MM.1S (cell line): Measurements from ENCODE around the gene THRA.

ENCODE experiments used
- DNase-seq: peaks from one replicate; pipeline ENCODE4 v3.0.0-alpha.2; 2015
- H2AFZ ChIP-seq: fragments of 300-600 bp; sonication (generic); 2 replicates; pipeline ENCODE4 v1.6.0; 2016; ENCODE audit warnings: antibody characterized with exemption, low read length
- H3F3A ChIP-seq: fragments of 300-600 bp; sonication (generic); 2 replicates; pipeline ENCODE4 v1.6.1; 2016; ENCODE audit warnings: mild to moderate bottlenecking, antibody characterized with exemption, low read length, moderate library complexity, mixed read lengths; ENCODE audit not compliant: insufficient read depth
- H3K27ac ChIP-seq: fragments of 300-600 bp; sonication (generic); 2 replicates; pipeline ENCODE4 v1.5.1; 2016; ENCODE audit warnings: mild to moderate bottlenecking, low read length
- H3K27me3 ChIP-seq: fragments of 300-600 bp; sonication (generic); replicated peaks from 2 replicates; pipeline ENCODE4 v1.6.0; 2016; ENCODE audit warnings: low read length; ENCODE audit not compliant: insufficient read depth
- H3K36me3 ChIP-seq: fragments of 300-600 bp; sonication (generic); replicated peaks from 2 replicates; pipeline ENCODE4 v1.6.1; 2016; ENCODE audit warnings: mild to moderate bottlenecking, low read length, mixed read lengths; ENCODE audit not compliant: insufficient read depth
- H3K4me1 ChIP-seq: fragments of 300-600 bp; sonication (generic); 2 replicates; pipeline ENCODE4 v1.6.1; 2016; ENCODE audit warnings: low read length, mixed read lengths
- H3K4me2 ChIP-seq: fragments of 300-600 bp; sonication (generic); 2 replicates; pipeline ENCODE4 v1.6.0; 2016; ENCODE audit warnings: low read depth, low read length
- H3K4me3 ChIP-seq: fragments of 300-600 bp; sonication (generic); 2 replicates; pipeline ENCODE4 v1.5.1; 2016; ENCODE audit warnings: low read length, mixed read lengths
- H3K79me2 ChIP-seq: fragments of 300-600 bp; sonication (generic); 2 replicates; pipeline ENCODE4 v1.6.1; 2016; ENCODE audit warnings: mixed run types, low read length, mixed read lengths
- H3K9ac ChIP-seq: fragments of 300-600 bp; sonication (generic); 2 replicates; pipeline ENCODE4 v1.6.1; 2016; ENCODE audit warnings: low read length, mixed read lengths
- H3K9me2 ChIP-seq: fragments of 300-600 bp; sonication (generic); replicated peaks from 2 replicates; pipeline ENCODE4 v1.6.1; 2016; ENCODE audit warnings: mild to moderate bottlenecking, low read length, mixed read lengths; ENCODE audit not compliant: insufficient read depth
- H3K9me3 ChIP-seq: fragments of 300-600 bp; sonication (generic); replicated peaks from 2 replicates; pipeline ENCODE4 v1.6.1; 2016; ENCODE audit warnings: mild to moderate bottlenecking, low read length, mixed read lengths; ENCODE audit not compliant: insufficient read depth
- H4K20me1 ChIP-seq: fragments of 300-600 bp; sonication (generic); 2 replicates; pipeline ENCODE4 v1.6.1; 2016; ENCODE audit warnings: mild to moderate bottlenecking, low read length, moderate library complexity, mixed read lengths; ENCODE audit not compliant: insufficient read depth
- EZH2 ChIP-seq: fragments of 300-600 bp; sonication (generic); optimal IDR thresholded peaks from 2 replicates; pipeline ENCODE3; 2017; ENCODE audit warnings: low read depth, mild to moderate bottlenecking, antibody characterized with exemption, low read length, mixed read lengths
- EZH2phosphoT487 ChIP-seq: fragments of 300-600 bp; sonication (generic); IDR thresholded peaks from 2 replicates; pipeline ENCODE4 v1.6.1; 2018; ENCODE audit warnings: antibody characterized with exemption, low read length
- TF ChIP-seq, protein P1 (sequence below): fragments of 300-600 bp; sonication (generic); IDR thresholded peaks from 2 replicates; pipeline ENCODE4 v1.5.1; 2016; ENCODE audit warnings: antibody characterized with exemption, low read length, mixed read lengths

THRA gene

DNA sequence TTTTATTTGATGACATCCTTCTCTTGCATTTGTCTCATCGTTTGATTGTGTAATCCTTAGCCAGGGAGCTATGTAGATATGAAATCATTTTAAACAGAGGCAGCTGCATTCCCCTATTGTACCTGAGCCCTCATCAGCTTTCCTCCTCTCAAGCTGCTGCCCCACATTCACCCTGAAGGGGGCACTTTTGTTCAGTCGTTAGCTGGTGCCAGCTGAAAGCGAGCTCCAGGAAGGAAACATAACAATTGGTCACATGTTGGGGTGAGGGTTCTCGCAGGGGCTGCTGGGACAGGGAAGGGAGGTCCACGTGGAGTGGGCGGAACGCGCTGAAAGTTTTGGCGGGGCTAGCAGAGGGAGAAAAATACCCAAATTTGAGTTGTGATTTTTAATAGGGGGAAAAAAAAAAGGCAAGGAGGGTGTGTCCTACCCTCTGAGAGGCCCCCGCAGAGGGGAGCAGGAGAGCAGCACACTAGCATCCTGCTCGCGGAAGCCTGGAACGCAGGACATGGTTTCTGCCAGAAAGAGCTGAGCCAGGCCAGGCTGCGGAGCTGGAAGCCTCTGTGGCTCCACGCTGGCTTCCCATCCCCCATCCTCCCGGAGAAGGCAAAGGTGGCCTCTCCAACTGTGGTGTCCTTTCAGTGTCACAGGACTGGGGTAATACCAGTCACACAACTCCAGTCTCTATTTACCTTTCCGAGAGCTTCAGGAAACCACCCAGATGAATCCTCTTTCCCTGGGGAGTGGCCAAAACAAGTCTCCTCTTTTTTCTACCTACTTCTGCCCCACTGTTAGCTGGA is 50.5 kb downstream of the THRA start:
- H3K4me3 ChIP-seq, result peak overlapping the region; percentile 53
- no peaks in the 10 kb centered on the region for H3K9me3 ChIP-seq
- H3K4me1 ChIP-seq, result peaks cover 31% of the 10 kb centered on the region
- H4K20me1 ChIP-seq, result no peaks in the 10 kb centered on the region
- H3K27ac ChIP-seq, result peak overlapping the region; percentile 25; the same call in 1 of the 2 replicates
- peak overlapping the region; percentile 69 for H2AFZ ChIP-seq
- H3K79me2 ChIP-seq, result no peaks in the 10 kb centered on the region
- H3K27me3 ChIP-seq, result no peaks in the 10 kb centered on the region
- H3K9me2 ChIP-seq, result no peaks in the 10 kb centered on the region
- no peaks in the 10 kb centered on the region for H3K36me3 ChIP-seq
- DNase-seq, result peak; percentile 96
- H3F3A ChIP-seq, result peaks cover 2% of the 10 kb centered on the region; the same call in 1 of the 2 replicates
- TF ChIP-seq EZH2phosphoT487, result no peak
- TF ChIP-seq EZH2, result no peak
- TF ChIP-seq, protein P1, sequence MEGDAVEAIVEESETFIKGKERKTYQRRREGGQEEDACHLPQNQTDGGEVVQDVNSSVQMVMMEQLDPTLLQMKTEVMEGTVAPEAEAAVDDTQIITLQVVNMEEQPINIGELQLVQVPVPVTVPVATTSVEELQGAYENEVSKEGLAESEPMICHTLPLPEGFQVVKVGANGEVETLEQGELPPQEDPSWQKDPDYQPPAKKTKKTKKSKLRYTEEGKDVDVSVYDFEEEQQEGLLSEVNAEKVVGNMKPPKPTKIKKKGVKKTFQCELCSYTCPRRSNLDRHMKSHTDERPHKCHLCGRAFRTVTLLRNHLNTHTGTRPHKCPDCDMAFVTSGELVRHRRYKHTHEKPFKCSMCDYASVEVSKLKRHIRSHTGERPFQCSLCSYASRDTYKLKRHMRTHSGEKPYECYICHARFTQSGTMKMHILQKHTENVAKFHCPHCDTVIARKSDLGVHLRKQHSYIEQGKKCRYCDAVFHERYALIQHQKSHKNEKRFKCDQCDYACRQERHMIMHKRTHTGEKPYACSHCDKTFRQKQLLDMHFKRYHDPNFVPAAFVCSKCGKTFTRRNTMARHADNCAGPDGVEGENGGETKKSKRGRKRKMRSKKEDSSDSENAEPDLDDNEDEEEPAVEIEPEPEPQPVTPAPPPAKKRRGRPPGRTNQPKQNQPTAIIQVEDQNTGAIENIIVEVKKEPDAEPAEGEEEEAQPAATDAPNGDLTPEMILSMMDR, result peak; percentile 91
- peak overlapping the region; percentile 63 for H3K9ac ChIP-seq
- peak overlapping the region; percentile 76 for H3K4me2 ChIP-seq

DNA sequence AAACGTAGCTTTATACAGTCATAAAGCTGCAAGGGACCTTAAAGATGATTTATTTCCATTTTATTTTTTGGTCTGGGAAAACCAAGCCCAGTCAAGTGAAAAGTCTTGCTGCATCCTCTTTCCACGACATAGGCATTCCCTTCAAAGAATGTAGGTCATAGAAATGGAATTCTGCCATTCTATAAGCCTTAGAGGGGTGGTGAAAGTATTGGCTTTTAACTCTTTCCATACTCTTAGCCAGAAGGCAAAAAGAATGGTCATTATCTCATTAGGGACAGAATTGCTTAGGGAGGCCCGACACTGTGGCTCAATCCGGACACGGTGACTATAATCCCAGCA is 51.1 kb downstream of the THRA start:
- no peaks in the 10 kb centered on the region for H3K36me3 ChIP-seq
- H3K4me2 ChIP-seq, result peak overlapping the region; percentile 76
- H3F3A ChIP-seq, result peaks cover 2% of the 10 kb centered on the region; the same call in 1 of the 2 replicates
- no peaks in the 10 kb centered on the region for H3K9me3 ChIP-seq
- TF ChIP-seq, protein P1, result no peak
- TF ChIP-seq EZH2, result no peak
- no peak for TF ChIP-seq EZH2phosphoT487
- H3K4me3 ChIP-seq, result peak overlapping the region; percentile 53; the same call in 1 of the 2 replicates
- H3K9me2 ChIP-seq, result no peaks in the 10 kb centered on the region
- H3K4me1 ChIP-seq, result peaks cover 30% of the 10 kb centered on the region
- H2AFZ ChIP-seq, result peak overlapping the region; percentile 69
- H3K79me2 ChIP-seq, result no peaks in the 10 kb centered on the region
- peak overlapping the region; percentile 25; the same call in 1 of the 2 replicates for H3K27ac ChIP-seq
- H4K20me1 ChIP-seq, result no peaks in the 10 kb centered on the region
- DNase-seq, result peak; percentile 4
- no peaks in the 10 kb centered on the region for H3K27me3 ChIP-seq
- peak overlapping the region; percentile 63; the same call in 1 of the 2 replicates for H3K9ac ChIP-seq

DNA sequence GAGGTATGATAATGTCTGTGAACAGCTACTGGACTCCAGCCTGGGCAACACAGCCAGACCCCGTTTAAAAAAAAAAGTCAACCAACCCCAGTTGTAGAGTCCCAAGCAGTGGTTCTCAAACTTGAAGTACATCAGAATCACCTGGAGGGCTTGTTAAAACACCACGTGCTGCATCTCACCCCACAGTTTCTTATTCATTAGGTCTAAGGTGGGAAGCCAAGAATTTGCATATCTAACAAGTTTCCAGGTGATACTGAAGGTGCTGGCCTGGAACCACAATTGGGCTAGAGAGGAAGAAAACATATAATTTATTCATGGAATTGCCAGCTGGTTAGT is 52.3 kb downstream of the THRA start:
- H3K4me2 ChIP-seq, result no peak overlapping the region
- peaks cover 30% of the 10 kb centered on the region for H3K4me1 ChIP-seq

More for the DNA sequence above, 52.3 kb downstream of the THRA start:
- Histone ChIP-seq H3K9me3 (no peaks in the 10 kb centered on the region), H3K9ac (no peak overlapping the region), H3K36me3 (no peaks in the 10 kb centered on the region), H2AFZ (no peak overlapping the region), H3K4me3 (no peak overlapping the region), H4K20me1 (no peaks in the 10 kb centered on the region), H3K79me2 (0 out of 2 replicates have a peak, but pooled peaks cover under 1% of the 10 kb centered on the region), H3K9me2 (no peaks in the 10 kb centered on the region), H3F3A (peaks cover 2% of the 10 kb centered on the region; the same call in 1 of the 2 replicates), H3K27me3 (no peaks in the 10 kb centered on the region), H3K27ac (no peak overlapping the region)
- DNase-seq, result peak; percentile 4
- TF ChIP-seq EZH2phosphoT487 (no peak), EZH2 (no peak)
- TF ChIP-seq, protein P1, result no peak
